Activated gamma-delta T cell (primary cell): ENCODE measurements around the gene HBZ.
"Not testable (repeated sequence)": the region's sequence is repeated elsewhere in the genome, so short reads cannot be mapped to it uniquely, and the experiment has no call there.

Experiments used
- DNase-seq: peaks from one replicate; lab custom pipeline; 2025; lab: John Stamatoyannopoulos, UW
- total RNA-seq, 2 donors: gene quantifications; one replicate each; lab custom pipeline; 2026; lab: John Stamatoyannopoulos, UW

HBZ gene
- total RNA-seq, result 0 to 0.09 reads per million in 2 donors

GRCh38 chr16:152141-153128 lies at the start of gene HBZ:
HBZ (plus strand) TSS chr16:152644; CDS start chr16:152910, 266 bp downstream.
- DNase-seq, result no peak

GRCh38 chr16:104355-104754 lies 48.1 kb upstream of the HBZ start:
- no peak for DNase-seq

GRCh38 chr16:104928-105327 lies 47.5 kb upstream of the HBZ start:
- DNase-seq, result no peak

GRCh38 chr16:105521-105920 lies 46.9 kb upstream of the HBZ start:
- no peak for DNase-seq

GRCh38 chr16:106623-107324 lies 45.7 kb upstream of the HBZ start:
- no peak for DNase-seq

GRCh38 chr16:112153-112840 lies 40.1 kb upstream of the HBZ start:
- no peak for DNase-seq

GRCh38 chr16:114327-114726 lies 38.1 kb upstream of the HBZ start:
- DNase-seq, result no peak

GRCh38 chr16:116015-116414 lies 36.4 kb upstream of the HBZ start:
- no peak for DNase-seq

GRCh38 chr16:117379-118365 lies 34.8 kb upstream of the HBZ start:
- DNase-seq, result no peak

GRCh38 chr16:118857-119256 lies 33.6 kb upstream of the HBZ start:
- no peak for DNase-seq

- no peak for DNase-seq
These were observed 33.1 kb upstream of the HBZ start for GRCh38 chr16:119295-119694.

- DNase-seq, result no peak
These were observed 32.5 kb upstream of the HBZ start for GRCh38 chr16:119835-120491.

- DNase-seq, result no peak
These were observed 31.7 kb upstream of the HBZ start for GRCh38 chr16:120756-121155.

- no peak for DNase-seq
These were observed 30.1 kb upstream of the HBZ start for GRCh38 chr16:122361-122760.

- not testable (repeated sequence) for DNase-seq
These were observed 28.7 kb upstream of the HBZ start for GRCh38 chr16:123558-124350.

- no peak for DNase-seq
These were observed 27.4 kb upstream of the HBZ start for GRCh38 chr16:125011-125410.

- DNase-seq, result no peak
These were observed 23.4 kb upstream of the HBZ start for GRCh38 chr16:129075-129474.

GRCh38 chr16:130533-131173 lies 21.8 kb upstream of the HBZ start:
- DNase-seq, result no peak

- DNase-seq, result no peak
These were observed 20.3 kb upstream of the HBZ start for GRCh38 chr16:132120-132519.
